ENCODE results near the gene KLRK1.
"Not testable (repeated sequence)": the region's sequence is repeated elsewhere in the genome, so short reads cannot be mapped to it uniquely, and the experiment has no call there.

Gene KLRK1

DNA sequence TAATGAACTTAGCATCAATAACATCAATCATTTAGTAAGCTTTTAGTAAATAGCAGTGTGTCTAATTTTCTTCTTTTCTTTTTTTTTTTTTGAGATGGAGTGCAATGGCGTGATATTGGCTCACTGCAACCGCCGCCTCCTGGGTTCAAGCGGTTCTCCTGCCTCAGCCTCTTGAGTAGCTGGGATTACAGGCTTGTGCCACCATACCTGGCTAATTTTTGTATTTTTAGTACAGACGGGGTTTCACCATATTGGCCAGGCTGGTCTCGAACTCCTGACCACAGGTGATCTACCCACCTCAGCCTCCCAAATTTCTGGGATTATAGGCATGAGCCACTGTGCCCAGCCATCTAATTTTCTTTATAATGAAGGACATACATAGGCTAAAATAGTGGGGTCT lies 2.3 kb downstream of the KLRK1 start:
- not testable (repeated sequence) for DNase-seq

DNA sequence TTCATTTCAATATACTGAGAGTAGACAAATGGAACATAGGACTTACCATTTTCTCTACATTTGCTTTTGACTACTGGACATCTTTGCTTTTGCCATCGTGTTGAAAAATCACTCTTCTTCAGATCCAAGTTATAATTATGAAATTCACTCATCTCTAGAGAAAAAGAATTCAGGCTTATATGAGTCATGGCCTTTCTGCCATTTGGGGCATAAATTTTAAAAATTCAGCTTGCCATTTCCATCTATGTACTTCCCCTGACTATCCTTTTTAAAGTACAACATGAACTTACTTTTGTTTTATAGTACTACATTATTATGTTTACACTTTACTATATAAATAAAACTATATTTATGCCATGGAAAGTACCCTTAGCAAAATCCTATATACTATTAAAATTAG lies 3.0 kb downstream of the KLRK1 start:
- no peak for DNase-seq

DNA sequence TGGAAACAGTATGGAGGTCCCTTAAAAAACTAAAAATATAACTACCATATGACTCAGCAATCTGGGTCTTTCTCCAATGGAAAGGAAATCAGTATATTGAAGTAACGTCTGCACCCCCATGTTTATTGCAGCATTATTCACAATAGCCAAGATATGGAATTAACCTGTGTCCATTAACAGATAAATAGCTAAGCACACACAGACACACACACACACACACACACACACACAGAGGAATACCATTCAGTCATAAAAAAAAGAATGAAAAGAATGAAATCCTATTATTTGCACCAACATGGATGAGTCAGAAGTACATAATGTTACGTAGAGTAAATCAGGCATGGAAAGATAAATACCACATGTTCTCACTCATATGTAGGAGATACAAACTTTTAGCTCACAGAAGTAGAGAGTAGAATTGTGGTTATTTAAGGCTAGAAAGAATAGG lies 4.7 kb downstream of the KLRK1 start:
- DNase-seq, result peak; percentile 25

DNA sequence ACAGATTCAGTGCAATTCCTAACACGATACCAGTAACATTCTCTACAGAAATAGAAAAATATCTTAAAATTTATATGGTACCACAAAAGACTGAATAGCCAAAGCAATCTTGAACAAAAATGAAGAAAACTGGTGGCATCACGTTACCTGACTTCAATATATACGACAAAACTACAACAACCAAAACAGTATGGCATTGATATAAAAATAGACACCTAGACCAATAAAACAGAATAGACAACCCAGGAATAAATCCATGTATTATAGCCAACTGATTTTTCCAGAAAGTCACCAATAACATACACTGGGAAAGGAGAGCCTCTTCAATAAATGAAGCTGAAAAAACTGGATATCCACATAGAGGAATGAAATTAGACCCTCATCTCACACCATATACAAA lies 5.7 kb downstream of the KLRK1 start:
- no peak for DNase-seq

DNA sequence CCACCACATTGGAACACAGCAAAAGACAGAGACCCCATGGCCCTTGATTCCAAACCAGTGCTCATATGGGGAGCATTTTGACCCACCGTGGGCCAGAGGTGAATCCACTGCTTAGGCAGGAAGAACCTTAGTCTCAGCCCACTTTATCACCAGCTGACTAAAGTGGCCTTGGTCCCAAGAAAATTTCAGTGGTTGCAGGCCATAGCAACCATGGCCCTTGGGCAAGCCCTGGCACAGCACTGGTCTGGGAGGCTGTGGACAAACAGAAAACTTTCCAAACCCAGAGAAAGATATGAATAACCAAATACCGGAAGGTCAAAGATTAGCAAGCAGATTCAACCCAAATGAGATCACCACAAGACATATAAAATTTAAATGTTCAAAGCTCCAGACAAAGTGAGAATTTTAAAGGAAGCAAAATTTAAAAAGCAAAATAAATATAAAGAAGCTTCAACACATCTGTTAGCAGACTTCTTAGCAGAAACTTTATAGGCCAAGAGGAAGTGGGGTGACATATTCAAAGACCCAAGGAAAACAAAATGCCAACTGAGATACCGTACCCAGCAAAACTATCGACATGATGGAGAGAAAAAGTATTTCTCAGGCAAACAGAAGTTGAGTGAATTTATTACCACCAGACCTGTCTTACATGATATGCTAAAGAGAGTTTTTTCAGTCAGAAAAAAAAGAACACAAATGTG lies 7.8 kb downstream of the KLRK1 start:
- DNase-seq, result no peak

DNA sequence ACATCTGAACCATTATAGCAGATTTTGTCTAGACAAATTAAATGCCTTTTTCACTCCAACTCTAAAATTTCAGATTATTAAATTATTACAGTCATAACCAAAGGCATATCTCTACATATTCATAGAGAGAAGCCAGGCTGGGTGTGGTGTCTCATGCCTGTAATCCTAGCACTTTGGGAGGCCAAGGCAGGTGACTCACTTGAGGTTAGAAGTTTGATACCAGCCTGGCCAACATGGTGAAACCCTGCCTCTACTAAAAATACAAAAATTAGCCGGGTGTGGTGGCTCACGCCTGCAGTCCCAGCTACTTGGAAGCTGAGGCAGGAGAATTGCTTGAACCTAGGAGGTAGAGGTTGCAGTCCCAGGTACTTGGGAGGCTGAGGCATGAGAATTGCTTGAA lies 11.1 kb downstream of the KLRK1 start:
- DNase-seq, result not testable (repeated sequence)

DNA sequence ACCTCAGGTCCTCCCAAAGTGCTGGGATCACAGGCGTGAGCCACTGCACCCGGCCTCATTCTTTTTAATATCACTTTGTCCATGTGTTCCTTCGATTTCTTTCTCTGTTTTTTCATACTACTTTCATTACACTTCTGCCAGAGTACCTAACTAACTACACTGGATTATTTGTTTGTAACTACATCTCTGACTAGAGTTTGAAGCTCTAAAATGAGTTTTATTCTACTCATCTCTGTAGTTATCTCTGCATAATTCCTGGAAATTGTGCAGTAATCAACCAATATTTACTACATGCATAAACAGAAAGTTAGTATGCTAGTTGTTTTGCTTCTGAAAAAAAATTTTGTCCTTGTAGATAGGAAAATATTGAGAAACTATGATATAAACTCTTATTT lies 15.2 kb downstream of the KLRK1 start:
- DNase-seq, result no peak

DNA sequence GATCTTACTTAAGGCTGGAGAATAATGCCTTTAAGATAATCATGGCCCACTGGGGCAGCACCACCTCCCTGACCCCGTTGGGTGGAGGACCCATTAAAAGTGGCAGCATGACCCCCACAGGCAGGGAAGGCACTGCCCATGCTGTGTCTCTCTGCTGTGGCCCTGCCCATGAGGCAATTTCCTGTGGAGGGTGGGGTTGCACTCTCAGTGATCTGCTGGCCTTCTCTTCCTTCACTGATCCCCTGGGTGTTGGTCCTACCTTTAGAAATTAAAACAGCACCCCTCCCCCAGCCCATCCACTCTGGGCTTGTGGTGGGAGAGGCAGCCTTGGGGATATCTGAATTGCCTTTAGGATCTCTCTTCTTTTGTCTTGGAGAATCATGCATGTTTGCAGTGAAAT lies 17.3 kb downstream of the KLRK1 start:
- no peak for DNase-seq

DNA sequence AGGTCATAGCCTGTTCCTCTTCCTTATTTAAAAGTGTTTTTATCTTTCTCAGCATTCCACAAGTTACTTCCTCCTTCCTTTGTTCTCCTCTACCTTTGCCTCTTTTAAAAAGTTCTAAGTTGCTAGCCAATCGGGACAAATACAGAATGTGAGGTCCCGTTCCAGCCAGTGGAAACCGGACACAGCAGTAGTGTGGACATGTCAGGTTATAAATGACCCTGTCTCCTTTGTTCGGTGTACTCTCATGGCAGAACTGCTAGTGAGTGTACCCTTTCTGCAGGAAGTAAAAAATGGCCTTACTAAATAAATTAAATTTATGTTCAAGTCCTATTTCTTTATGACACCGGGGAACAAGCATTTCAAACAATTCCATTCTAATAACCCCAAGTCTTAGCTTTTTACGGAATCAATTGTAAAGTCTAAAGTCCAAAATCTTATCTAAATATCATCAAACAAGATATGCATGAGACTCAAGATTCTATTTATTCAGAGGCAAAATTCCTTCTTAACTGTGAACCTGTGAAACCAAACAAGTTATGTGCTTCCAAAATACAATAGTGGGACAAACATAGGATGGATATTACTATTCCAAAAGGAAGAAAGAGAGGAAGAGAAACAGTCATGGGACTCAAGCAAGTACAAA lies 17.8 kb downstream of the KLRK1 start:
- not testable (repeated sequence) for DNase-seq

DNA sequence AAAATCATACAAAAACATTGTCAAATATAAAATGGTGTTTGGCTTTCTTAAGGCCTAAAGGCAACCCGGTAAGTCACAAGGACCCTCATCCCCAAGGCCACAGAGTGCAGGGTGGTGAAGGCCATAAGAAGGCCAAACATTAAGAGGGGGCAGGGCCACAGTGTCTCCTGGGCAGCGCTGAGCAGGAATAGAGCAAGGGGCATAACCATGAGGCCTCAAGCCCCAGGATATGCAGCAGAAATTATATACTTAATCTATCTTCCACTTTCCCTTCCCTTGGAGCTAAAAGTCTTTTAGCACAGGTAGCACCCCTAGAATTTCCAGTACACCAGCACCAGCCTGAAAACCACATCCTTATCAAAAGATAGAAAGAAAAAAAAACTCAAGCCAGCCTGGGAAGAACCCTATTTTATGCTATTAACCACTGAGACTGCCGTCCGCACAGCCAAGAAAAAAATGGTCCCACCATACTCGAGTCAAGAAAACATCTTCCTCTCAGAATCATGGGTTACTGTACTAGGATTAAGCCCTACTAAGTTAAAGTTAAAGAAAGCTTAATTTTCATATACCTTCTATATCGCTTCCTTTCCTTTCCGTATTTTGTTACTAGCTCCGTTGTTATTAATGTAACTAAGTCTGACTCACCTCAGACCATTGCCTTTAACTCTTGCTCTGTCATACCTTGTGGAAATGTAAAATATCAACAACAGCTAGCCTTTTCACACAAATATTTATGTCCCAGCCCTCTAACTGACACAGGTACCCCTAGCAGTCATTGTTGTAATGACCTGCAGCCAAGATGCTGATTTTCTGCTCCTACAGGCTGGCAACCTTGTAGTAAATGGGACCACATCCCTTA lies 20.1 kb downstream of the KLRK1 start:
- no peak for DNase-seq

DNA sequence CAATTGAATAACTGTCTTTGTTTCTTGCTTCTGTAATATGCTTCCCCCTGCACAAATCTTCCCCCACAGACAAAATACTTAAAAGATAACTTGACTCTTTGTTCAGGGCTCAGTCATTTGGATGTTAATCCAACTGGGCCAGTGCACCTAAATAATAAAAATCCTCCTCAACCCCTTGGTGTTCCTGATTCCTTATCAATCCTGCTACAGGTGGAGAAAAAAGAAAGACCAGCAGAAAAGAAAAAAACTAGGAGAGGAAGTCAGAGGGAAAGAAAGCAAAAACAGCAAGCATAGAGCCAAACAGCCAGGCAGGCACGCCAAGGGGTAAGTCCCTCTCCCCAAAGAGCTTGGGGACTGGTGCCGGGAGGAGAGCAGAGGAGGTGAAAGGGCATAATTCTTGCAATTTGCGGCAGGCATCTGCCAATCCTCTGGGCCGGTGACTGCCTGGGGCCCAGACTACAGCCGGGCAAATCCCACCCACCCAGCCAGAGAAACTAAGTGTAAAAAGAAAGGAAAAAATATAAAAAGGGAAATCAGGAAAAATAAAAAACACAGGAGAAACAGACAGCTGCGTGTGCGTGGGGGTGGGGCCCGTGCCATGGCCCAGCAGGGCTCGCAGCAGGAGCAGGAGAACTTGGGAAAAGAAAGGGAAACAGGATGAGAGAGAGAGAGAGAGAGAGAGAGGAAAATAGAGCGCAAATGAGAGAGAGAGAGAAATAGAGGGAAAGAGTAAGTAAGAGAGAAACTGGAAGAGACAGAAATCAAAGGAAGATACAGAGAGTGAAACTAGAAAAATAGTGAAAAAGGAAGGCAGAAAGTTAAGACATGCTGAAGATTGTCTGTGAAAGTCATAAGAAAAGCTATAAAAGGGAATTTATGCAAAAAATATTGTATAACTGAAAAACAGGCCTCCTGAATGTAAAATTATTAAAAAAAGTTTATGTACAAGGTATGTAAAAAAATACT lies 21.4 kb downstream of the KLRK1 start:
- no peak for DNase-seq

DNA sequence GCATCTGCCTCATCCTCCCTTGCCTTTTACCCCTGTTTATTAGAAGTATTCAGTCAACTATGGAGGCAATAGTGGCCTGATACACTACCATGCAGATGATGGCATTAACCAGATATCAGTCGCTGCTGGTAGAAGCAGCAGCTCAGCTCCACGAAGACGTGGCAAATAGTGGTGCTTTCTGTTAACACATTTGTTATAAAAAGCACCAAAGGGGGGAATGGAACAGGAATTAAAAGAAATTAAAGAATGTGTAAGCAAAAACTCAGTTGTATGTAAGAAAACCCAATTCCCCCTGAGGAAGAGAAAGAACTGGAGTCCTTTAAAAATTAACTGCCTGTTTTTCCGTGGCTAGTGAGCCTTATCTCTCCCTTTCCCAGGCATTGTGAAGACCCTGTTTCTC lies 22.1 kb downstream of the KLRK1 start:
- not testable (repeated sequence) for DNase-seq

DNA sequence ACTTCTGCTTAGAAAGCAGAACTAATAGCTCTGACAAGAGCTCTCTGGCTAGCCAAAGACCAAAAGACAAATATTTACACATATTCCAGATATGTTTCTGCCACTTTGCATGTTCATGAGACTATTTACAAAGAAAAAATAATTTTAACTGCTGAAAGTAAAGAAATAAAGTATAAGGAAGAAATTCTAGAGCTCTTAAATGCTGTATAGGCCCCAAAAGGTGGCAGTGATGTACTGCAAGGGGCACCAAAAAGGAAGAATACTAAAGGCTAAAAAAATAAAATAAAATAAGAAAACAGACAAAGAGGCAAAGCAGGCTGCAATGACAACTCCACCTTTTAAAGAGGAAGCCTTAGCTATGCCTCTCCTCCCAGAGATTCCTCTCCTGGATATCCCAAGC lies 23.0 kb downstream of the KLRK1 start:
- DNase-seq, result peak; percentile 35

DNA sequence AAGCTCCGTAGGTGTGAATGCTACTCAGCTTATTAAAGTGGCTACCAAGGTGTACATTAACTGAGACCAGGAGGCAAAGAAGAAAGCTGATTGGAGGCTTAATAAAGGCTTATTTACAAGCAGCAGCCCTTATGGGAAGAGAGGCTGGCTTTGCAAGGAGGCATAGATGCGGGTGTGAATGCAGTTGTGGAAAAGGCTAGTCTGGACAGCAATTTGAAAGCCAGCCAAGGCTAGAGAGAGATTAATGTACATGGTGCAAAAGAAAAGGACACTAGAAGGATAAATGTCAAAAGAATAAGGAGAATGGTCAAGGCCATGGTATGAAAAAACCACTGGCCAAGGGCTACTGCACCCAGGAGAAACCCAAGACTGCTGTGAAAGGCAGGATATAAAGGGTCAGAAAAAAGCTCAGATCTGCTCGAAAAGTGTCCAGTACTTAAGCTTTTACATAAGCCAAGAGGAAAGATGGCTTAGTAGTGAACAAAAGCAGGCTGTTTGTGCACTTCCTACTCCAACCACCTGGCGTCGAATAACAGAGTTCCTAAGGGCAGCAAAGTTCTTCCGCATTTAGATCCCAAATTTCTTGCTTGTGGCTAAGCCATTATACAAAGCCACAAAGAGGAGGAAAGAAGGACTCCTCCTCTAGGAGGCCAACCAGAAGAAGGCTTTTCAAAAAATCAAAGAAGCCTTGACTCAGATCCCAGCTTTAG lies 24.0 kb downstream of the KLRK1 start:
- DNase-seq, result peak; percentile 13

DNA sequence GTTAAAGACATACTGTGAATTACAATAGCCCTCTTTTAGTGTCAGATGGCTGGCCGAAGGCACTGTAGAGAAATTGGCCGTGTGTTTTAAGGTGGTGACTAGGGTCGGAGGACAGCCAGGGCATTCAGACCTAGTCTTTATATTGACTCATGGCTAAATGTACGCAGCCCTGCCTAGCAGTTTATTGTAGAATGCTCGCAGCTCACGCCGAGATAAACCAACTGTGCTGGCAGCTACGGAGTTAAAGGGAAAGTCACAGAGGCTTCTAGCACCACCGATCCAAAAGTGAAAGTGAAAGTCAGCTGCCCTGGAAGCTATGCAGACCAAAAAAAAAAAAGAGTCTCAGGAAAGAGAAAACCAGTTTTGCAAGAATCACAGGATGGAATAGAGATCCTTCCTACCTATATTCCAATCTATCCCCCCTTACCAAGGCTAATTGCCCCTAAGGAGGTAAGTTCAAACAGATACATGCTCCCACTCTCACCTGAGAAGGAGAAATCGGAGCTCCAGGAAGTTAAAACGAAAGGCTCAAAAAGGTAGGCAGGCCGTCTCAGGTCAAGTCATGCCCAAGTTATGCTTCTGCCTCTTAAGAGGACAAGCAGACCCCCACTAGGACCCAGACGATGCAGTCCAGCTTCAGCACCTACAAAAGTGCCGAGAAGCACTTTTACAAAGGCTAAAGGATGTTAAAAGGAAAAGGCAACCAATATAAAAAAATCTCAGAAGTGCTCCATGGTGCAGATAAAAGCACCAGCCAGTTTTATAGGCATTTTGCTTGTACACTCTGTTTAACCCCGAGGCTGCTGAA lies 24.8 kb downstream of the KLRK1 start:
- peak; percentile 84 for DNase-seq

DNA sequence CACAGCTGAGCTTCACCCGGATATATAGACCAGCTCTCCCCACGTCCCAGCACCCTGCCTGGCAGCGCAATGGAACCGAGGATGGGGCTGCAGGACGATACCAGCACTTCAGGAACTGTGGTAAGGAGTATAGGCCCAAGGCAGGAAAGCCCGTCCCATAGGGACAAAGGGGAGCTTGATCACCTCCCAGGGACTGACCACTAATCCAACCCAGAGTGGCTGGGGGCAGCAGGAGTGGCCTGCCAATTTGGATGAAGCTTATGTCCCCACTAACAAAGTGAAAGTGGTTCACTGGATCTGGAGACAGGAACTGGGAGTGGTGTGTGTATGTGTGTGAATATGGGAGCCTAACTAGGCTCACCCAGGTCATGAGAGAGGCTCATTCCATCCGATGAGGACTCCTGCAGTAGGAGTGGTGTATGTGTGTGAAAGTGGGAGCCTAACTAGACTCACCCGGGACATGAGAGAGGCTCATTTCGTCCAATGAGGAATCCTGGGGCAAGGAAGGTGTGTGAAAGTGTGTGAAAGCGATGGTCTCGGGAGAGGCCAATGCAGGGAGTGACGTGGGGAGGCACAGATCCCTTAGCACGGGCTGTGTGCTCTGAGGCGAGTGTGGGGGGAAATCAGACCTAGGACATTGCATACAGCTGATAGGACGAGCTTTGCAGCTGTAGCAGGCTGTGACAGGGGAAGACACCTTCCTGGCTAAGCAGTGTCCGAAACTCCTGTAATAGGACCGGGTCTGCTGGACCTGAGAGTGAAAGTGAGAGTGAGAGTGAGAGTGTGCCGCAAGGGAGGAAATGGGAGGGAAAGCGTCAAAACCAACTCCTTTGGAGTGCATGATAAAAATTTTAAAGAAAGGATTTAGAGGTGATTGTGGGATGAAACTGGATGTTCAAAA lies 25.7 kb downstream of the KLRK1 start:
- DNase-seq, result peak; percentile 60

DNA sequence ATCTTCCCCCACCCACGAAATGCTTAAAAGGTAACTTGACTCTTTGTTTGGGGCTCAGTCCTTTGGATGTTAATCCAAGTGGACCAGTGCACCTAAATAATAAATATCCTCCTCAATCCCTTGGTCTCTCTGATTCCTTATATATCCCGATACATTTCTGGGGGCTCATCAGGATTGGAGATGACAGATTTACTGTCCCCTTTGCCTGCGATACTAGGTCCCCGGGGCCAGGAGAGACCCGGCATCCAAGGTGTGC lies 26.3 kb downstream of the KLRK1 start:
- DNase-seq, result no peak

DNA sequence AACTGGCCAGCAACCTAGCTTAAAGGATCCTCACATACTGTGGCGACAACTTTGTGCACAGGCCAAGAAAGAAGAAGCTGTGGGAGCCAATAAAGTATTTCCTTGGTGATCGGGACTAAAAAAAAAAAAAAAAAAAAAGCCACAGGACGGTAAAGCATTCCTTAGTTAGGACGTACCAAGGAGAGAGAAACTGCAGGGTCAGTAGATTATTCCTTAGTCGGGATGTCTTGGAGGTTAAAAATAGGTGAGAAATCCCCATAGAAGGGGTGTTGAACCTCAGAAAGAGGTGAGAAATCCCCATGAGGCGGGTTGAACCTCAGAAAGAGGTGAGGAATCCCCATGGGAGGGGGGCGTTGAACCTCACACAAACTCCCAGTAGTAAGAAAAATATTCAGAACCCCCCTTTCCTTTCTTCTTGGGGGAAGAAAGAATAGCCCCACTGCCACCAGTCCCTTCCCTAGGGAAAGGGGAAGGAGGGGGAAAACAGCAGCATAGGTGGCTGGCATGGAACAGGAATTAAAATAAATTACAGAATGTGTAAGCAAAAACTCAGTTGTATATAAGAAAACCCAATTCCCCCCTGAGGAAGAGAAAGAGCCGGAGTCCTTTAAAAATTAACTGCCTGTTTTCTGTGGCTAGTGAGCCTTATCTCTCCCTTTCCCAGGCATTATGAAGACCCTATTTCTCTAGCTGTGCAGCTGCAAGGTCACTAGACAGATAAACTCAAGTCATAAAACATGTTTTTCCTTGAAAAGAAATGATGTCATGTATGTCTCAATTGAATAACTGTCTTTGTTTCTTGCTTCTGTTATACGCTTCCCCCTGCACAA lies 26.8 kb downstream of the KLRK1 start:
- DNase-seq, result no peak

DNA sequence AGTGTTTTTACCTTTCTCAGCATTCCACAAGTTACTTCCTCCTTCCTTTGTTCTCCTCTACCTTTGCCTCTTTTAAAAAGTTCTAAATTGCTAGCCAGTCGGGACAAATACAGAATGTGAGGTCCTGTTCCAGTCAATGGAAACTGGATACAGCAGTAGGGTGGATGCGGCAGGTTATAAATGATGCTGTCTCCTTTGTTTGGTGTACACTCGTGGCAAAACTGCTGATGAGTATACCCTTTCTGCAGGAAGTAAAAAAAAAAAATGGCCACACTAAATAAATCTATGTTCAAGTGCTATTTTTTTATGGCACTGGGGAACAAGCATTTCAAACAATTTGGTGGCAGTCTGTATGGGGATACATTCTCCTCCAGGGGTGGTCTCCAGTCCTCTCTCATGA lies 27.5 kb downstream of the KLRK1 start:
- DNase-seq, result no peak
